ENCODE measurements around the gene ARPC3. TPM values are rescaled to one million over a fixed set of nuclear protein-coding genes. Genes with fewer than 3 reads are reported as not detected.
"Not testable (repeated sequence)": the region's sequence is repeated elsewhere in the genome, so short reads cannot be mapped to it uniquely, and the experiment has no call there.

Gene ARPC3
- total and polyA plus RNA-seq, 2 donors, result 377 to 628 TPM

GRCh38 chr12:110426406-110426805 lies 23.7 kb downstream of the ARPC3 start:
- DNase-seq (ENCODE audit: low read depth in 6 of 9, low spot score in 9 of 9), result no peak
- H3K9me3 ChIP-seq (ENCODE audit: control insufficient read depth in 2 of 2, insufficient read depth in 1 of 2, low read length in 1 of 2), result no peaks in the 10 kb centered on the region
- 83% methylated on average over 3 of the region's 3 CpGs for WGBS
- no peaks in the 10 kb centered on the region for H3K36me3 ChIP-seq (ENCODE audit: control insufficient read depth in 2 of 2, insufficient read depth in 2 of 2, low read length in 1 of 2)
- no peaks in the 10 kb centered on the region for H3K4me1 ChIP-seq (ENCODE audit: control insufficient read depth in 2 of 2, insufficient read depth in 2 of 2, low read length in 2 of 2)
- H3K27me3 ChIP-seq (ENCODE audit: control insufficient read depth in 2 of 2, insufficient read depth in 1 of 2, low read length in 1 of 2), result no peaks in the 10 kb centered on the region
- no peak overlapping the region for H3K27ac ChIP-seq (ENCODE audit: low read depth in 1 of 2, low read length in 1 of 2)
- H3K4me3 ChIP-seq (ENCODE audit: low read length in 2 of 2), result no peak overlapping the region

DNA sequence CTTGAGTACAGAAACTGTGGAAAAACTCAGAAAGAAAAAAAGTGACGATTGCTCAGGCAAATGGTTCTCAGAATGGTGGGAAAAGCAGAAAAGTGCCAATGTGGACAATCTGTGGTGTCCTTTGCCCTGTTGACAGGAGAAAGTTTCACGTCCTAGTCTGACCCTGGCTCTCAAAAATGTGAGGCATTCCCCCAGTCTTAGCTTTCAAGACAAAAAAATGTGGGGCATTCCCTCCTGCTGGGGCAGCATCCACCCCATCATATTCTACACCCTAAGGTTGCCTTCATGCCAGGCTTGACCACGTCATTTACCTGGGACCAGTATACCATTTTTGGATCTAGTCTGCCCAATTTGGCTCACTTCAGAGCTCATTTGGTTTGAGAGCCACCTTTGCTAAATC lies 25.9 kb downstream of the ARPC3 start:
- Histone ChIP-seq H3K4me1 (ENCODE audit: control insufficient read depth in 2 of 2, insufficient read depth in 2 of 2, low read length in 2 of 2) (no peaks in the 10 kb centered on the region), H3K36me3 (ENCODE audit: control insufficient read depth in 2 of 2, insufficient read depth in 2 of 2, low read length in 1 of 2) (no peaks in the 10 kb centered on the region), H3K27ac (ENCODE audit: low read depth in 1 of 2, low read length in 1 of 2) (no peak overlapping the region), H3K9me3 (ENCODE audit: control insufficient read depth in 2 of 2, insufficient read depth in 1 of 2, low read length in 1 of 2) (no peaks in the 10 kb centered on the region), H3K27me3 (ENCODE audit: control insufficient read depth in 2 of 2, insufficient read depth in 1 of 2, low read length in 1 of 2) (no peaks in the 10 kb centered on the region), H3K4me3 (ENCODE audit: low read length in 2 of 2) (no peak overlapping the region)
- DNase-seq (ENCODE audit: low read depth in 6 of 9, low spot score in 9 of 9), result no peak
- WGBS, result 97% methylated on average over 3 of the region's 3 CpGs

- H3K9me3 ChIP-seq (ENCODE audit: control insufficient read depth in 2 of 2, insufficient read depth in 1 of 2, low read length in 1 of 2), result no peaks in the 10 kb centered on the region
- H3K27ac ChIP-seq (ENCODE audit: low read depth in 1 of 2, low read length in 1 of 2), result no peak overlapping the region
- no peak for DNase-seq (ENCODE audit: low read depth in 6 of 9, low spot score in 9 of 9)
- H3K4me3 ChIP-seq (ENCODE audit: low read length in 2 of 2), result no peak overlapping the region
- 96% methylated on average over 4 of the region's 4 CpGs for WGBS
- H3K27me3 ChIP-seq (ENCODE audit: control insufficient read depth in 2 of 2, insufficient read depth in 1 of 2, low read length in 1 of 2), result no peaks in the 10 kb centered on the region
- no peaks in the 10 kb centered on the region for H3K4me1 ChIP-seq (ENCODE audit: control insufficient read depth in 2 of 2, insufficient read depth in 2 of 2, low read length in 2 of 2)
- no peaks in the 10 kb centered on the region for H3K36me3 ChIP-seq (ENCODE audit: control insufficient read depth in 2 of 2, insufficient read depth in 2 of 2, low read length in 1 of 2)
Observed at GRCh38 chr12:110421701-110422100, 28.4 kb downstream of the ARPC3 start.

DNA sequence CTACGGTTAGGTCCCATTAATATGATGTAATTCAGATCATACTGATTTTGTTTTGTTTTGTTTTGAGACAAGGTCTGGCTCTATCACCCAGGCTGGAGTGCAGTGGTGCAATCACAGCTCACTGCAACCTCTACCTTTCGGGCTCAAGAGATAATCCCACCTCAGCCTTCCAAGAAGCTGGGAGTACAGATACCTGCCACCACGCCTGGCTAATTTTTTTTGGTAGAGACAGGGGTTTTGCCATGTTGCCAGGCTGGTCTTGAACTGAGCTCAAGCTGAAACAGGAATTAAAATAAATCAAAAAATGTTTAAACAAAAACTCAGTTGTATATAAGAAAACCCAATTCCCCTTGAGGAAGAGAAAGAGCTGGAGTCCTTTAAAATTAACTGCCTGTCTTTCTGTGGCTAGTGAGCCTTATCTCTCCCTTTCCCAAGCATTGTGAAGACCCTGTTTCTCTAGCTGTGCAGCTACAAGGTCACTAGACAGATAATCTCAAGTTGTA lies 28.9 kb downstream of the ARPC3 start:
- no peaks in the 10 kb centered on the region for H3K9me3 ChIP-seq (ENCODE audit: control insufficient read depth in 2 of 2, insufficient read depth in 1 of 2, low read length in 1 of 2)

DNA sequence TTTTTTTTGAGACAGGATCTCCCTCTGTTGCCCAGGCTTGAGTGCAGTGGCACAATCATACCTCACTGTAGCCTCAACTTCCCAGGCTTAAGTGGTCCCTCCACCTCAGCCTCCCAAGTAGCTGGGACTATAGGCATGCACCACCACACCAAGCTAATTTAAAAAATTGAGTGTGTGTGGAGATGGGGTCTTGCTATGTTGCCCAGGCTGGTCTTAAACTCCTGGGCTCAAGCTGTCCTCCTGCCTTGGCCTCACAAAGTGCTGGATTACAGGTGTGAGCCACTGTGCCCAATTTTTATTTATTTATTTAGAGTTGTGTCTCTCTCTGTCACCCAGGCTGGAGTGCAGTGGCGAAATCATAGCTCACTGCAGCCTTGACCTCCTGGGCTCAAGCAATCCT lies 29.5 kb downstream of the ARPC3 start:
- DNase-seq (ENCODE audit: low read depth in 6 of 9, low spot score in 9 of 9); H3K27me3 ChIP-seq (ENCODE audit: control insufficient read depth in 2 of 2, insufficient read depth in 1 of 2, low read length in 1 of 2); H3K4me3 ChIP-seq (ENCODE audit: low read length in 2 of 2); H3K4me1 ChIP-seq (ENCODE audit: control insufficient read depth in 2 of 2, insufficient read depth in 2 of 2, low read length in 2 of 2); H3K27ac ChIP-seq (ENCODE audit: low read depth in 1 of 2, low read length in 1 of 2); H3K36me3 ChIP-seq (ENCODE audit: control insufficient read depth in 2 of 2, insufficient read depth in 2 of 2, low read length in 1 of 2); H3K9me3 ChIP-seq (ENCODE audit: control insufficient read depth in 2 of 2, insufficient read depth in 1 of 2, low read length in 1 of 2): not testable (repeated sequence)
- WGBS, result 97% methylated on average over 1 of the region's 1 CpG

More for the DNA sequence above, 28.9 kb downstream of the ARPC3 start:
- Histone ChIP-seq H3K27me3 (ENCODE audit: control insufficient read depth in 2 of 2, insufficient read depth in 1 of 2, low read length in 1 of 2) (no peaks in the 10 kb centered on the region), H3K36me3 (ENCODE audit: control insufficient read depth in 2 of 2, insufficient read depth in 2 of 2, low read length in 1 of 2) (no peaks in the 10 kb centered on the region), H3K4me1 (ENCODE audit: control insufficient read depth in 2 of 2, insufficient read depth in 2 of 2, low read length in 2 of 2) (no peaks in the 10 kb centered on the region), H3K4me3 (ENCODE audit: low read length in 2 of 2) (no peak overlapping the region), H3K27ac (ENCODE audit: low read depth in 1 of 2, low read length in 1 of 2) (no peak overlapping the region)
- no peak for DNase-seq (ENCODE audit: low read depth in 6 of 9, low spot score in 9 of 9)
- WGBS, result 64% methylated on average over 3 of the region's 3 CpGs

- H3K36me3 ChIP-seq (ENCODE audit: control insufficient read depth in 2 of 2, insufficient read depth in 2 of 2, low read length in 1 of 2); H3K4me3 ChIP-seq (ENCODE audit: low read length in 2 of 2); H3K27me3 ChIP-seq (ENCODE audit: control insufficient read depth in 2 of 2, insufficient read depth in 1 of 2, low read length in 1 of 2); H3K4me1 ChIP-seq (ENCODE audit: control insufficient read depth in 2 of 2, insufficient read depth in 2 of 2, low read length in 2 of 2); H3K27ac ChIP-seq (ENCODE audit: low read depth in 1 of 2, low read length in 1 of 2); DNase-seq (ENCODE audit: low read depth in 6 of 9, low spot score in 9 of 9); H3K9me3 ChIP-seq (ENCODE audit: control insufficient read depth in 2 of 2, insufficient read depth in 1 of 2, low read length in 1 of 2): not testable (repeated sequence)
- WGBS, result 77% methylated on average over 3 of the region's 3 CpGs
Observed at GRCh38 chr12:110417113-110417512, 33.0 kb downstream of the ARPC3 start.

GRCh38 chr12:110410086-110410485 lies 40.1 kb downstream of the ARPC3 start:
- not testable (repeated sequence) for H3K4me3 ChIP-seq (ENCODE audit: low read length in 2 of 2); H3K4me1 ChIP-seq (ENCODE audit: control insufficient read depth in 2 of 2, insufficient read depth in 2 of 2, low read length in 2 of 2); H3K36me3 ChIP-seq (ENCODE audit: control insufficient read depth in 2 of 2, insufficient read depth in 2 of 2, low read length in 1 of 2); H3K27ac ChIP-seq (ENCODE audit: low read depth in 1 of 2, low read length in 1 of 2); H3K9me3 ChIP-seq (ENCODE audit: control insufficient read depth in 2 of 2, insufficient read depth in 1 of 2, low read length in 1 of 2); DNase-seq (ENCODE audit: low read depth in 6 of 9, low spot score in 9 of 9); H3K27me3 ChIP-seq (ENCODE audit: control insufficient read depth in 2 of 2, insufficient read depth in 1 of 2, low read length in 1 of 2)
- 98% methylated on average over 6 of the region's 6 CpGs for whole genome bisulfite sequencing

DNA sequence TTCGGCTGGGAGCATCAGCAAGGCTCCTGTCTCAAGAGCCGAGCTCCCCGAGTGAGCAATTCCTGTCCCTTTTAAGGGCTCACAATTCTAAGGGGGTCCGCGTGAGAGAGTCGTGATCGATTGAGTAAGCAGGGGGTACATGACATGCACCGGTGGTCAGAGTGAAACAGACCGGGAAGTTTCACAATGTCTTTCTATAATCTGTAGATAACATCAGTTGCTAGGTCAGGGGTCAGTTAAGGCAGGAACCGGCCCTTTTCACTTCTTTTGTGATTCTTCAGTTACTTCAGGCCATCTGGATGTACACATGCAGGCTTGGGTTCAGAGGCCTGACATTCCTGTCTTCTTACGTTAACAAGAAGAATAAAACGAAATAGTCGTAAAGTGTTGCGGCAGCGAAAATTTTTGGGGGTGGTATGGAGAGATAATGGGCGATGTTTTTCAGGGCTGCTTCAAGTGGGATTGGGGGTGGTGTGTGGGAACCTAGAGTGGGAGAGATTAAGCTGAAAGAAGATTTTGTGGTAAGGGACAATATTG lies 44.9 kb downstream of the ARPC3 start:
- not testable (repeated sequence) for H3K4me3 ChIP-seq (ENCODE audit: low read length in 2 of 2); H3K9me3 ChIP-seq (ENCODE audit: control insufficient read depth in 2 of 2, insufficient read depth in 1 of 2, low read length in 1 of 2); DNase-seq (ENCODE audit: low read depth in 6 of 9, low spot score in 9 of 9); H3K27ac ChIP-seq (ENCODE audit: low read depth in 1 of 2, low read length in 1 of 2); H3K27me3 ChIP-seq (ENCODE audit: control insufficient read depth in 2 of 2, insufficient read depth in 1 of 2, low read length in 1 of 2)
- H3K36me3 ChIP-seq (ENCODE audit: control insufficient read depth in 2 of 2, insufficient read depth in 2 of 2, low read length in 1 of 2), result peaks cover 10 to 12% of the 10 kb centered on the region in 2 donors
- 95% methylated on average over 16 of the region's 16 CpGs for WGBS
- peaks cover 15 to 16% of the 10 kb centered on the region in 2 donors for H3K4me1 ChIP-seq (ENCODE audit: control insufficient read depth in 2 of 2, insufficient read depth in 2 of 2, low read length in 2 of 2)

GRCh38 chr12:110403976-110404682 lies 46.0 kb downstream of the ARPC3 start:
- 31% methylated on average over 21 of the region's 21 CpGs for WGBS
- Histone ChIP-seq H3K9me3 (ENCODE audit: control insufficient read depth in 2 of 2, insufficient read depth in 1 of 2, low read length in 1 of 2) (no peaks in the 10 kb centered on the region), H3K4me3 (ENCODE audit: low read length in 2 of 2) (peak overlapping the region; percentile 68 to 99), H3K27ac (ENCODE audit: low read depth in 1 of 2, low read length in 1 of 2) (peak overlapping the region; percentile 95 to 96), H3K36me3 (ENCODE audit: control insufficient read depth in 2 of 2, insufficient read depth in 2 of 2, low read length in 1 of 2) (peaks cover 10 to 16% of the 10 kb centered on the region in 2 donors), H3K4me1 (ENCODE audit: control insufficient read depth in 2 of 2, insufficient read depth in 2 of 2, low read length in 2 of 2) (peaks cover 15 to 16% of the 10 kb centered on the region in 2 donors), H3K27me3 (ENCODE audit: control insufficient read depth in 2 of 2, insufficient read depth in 1 of 2, low read length in 1 of 2) (no peaks in the 10 kb centered on the region)
- DNase-seq (ENCODE audit: low read depth in 6 of 9, low spot score in 9 of 9), result peak in 8 of 9 donors; percentile 59 to 91 (median 76)

Measured in thymus (tissue), 11 donors.